Heart left ventricle (tissue), 16 donors: Measurements from ENCODE around the gene MKI67. TPM values are rescaled to one million over a fixed set of nuclear protein-coding genes. Genes with fewer than 3 reads are reported as not detected.

ENCODE experiments used
- ATAC-seq, 4 donors: fragments of 200-7000 bp; cut with Tn5 transposase; one replicate each; pipeline ENCODE4 v1.9.1; 2020 to 2022; ENCODE audit warnings: moderate library complexity in 4 of 4, mild to moderate bottlenecking in 3 of 4, moderate number of reproducible peaks in 1 of 4
- DNase-seq, 5 donors: peaks; one replicate each; pipeline ENCODE4 v3.0.0-alpha.2; 2020
- H3K27ac ChIP-seq, 12 donors: fragments of 200-600 bp; sonication (generic) in 4 of 12; one replicate each; pipeline versions ENCODE4 v1.5.0 to v1.8.0; 2016 to 2022; ENCODE audit warnings: mild to moderate bottlenecking in 2 of 12
- H3K27me3 ChIP-seq, 9 donors: fragments of 200-600 bp; sonication (generic) in 2 of 9; one replicate each; pipeline versions ENCODE4 v1.5.1 to v1.8.0; 2016 to 2022; ENCODE audit warnings: mild to moderate bottlenecking in 3 of 9
- H3K36me3 ChIP-seq, 9 donors: fragments of 200-600 bp; sonication (generic) in 2 of 9; one replicate each; pipeline versions ENCODE4 v1.5.0 to v1.8.0; 2018 to 2022; ENCODE audit warnings: mild to moderate bottlenecking in 2 of 9
- H3K4me1 ChIP-seq, 12 donors: fragments of 200-600 bp; sonication (generic) in 4 of 12; one replicate each; pipeline versions ENCODE4 v1.5.0 to v1.8.0; 2016 to 2022; ENCODE audit warnings: mild to moderate bottlenecking in 3 of 12
- H3K4me3 ChIP-seq, 12 donors: fragments of 200-600 bp; sonication (generic) in 4 of 12; one replicate each; pipeline versions ENCODE4 v1.5.0 to v1.8.0; 2017 to 2022; ENCODE audit warnings: mild to moderate bottlenecking in 9 of 12, moderate library complexity in 4 of 12
- H3K9me3 ChIP-seq, 12 donors: fragments of 200-600 bp; sonication (generic) in 4 of 12; one replicate each; pipeline versions ENCODE4 v1.5.0 to v1.8.0; 2016 to 2022; ENCODE audit warnings: mild to moderate bottlenecking in 1 of 12
- POLR2A ChIP-seq, 2 donors: fragments of 450-650 bp; IDR thresholded peaks; one replicate each; pipeline ENCODE4 v1.6.1; 2017; ENCODE audit warnings: antibody characterized with exemption in 2 of 2, mild to moderate bottlenecking in 2 of 2, moderate library complexity in 2 of 2
- WGBS, 4 donors: extraction: QIAGEN DNeasy Blood & Tissue Kit in 2 of 4; methylation state at CpG; one replicate each; pipeline versions ENCODE4 v1.1.5 to v1.1.7; 2013 to 2018; 5-methylcytosine and 5-hydroxymethylcytosine counted together
- intact Hi-C, 10 donors: fragments of 100-400 bp; cut with DNase I; formaldehyde crosslinking; loops; one replicate each; pipeline versions ENCODE4 v1.11.1 to v1.14.2; 2022
- polyA plus RNA-seq, 2 donors: library from polyadenylated mRNA; stranded (reverse); fragments of 200-250 nt; gene quantifications; one replicate each; pipeline ENCODE4 v1.2.3, GENCODE V29; 2013
- total RNA-seq, 9 donors: library from RNA; depleted of rRNA in 2 of 9; stranded (reverse); fragments of >200 nt in 2 of 9; fragmentation: NEBNext Ultra II Directional in 3 of 9; extraction: Animal tissue kit (Norgen Biotek cat#: 25700) in 3 of 9; gene quantifications; one replicate each; pipeline versions ENCODE4 v1.1.0 to v1.2.4, GENCODE V29; 2016 to 2023
- TF ChIP-seq, protein P1 (sequence below), 12 donors: fragments of 200-600 bp; sonication (generic) in 4 of 12; IDR thresholded peaks; one replicate each; pipeline versions ENCODE4 v1.5.0 to v1.8.0; 2018 to 2022; ENCODE audit warnings: antibody characterized with exemption in 12 of 12, mild to moderate bottlenecking in 5 of 12
- donor health status: ischemic (EF 13 %, LVEDD 7.1; RV severe dilation, severe dysfunction).
- donor health status: healthy with polysubstance abuse.
- donor health status: DM: no; HTN: yes; CAD: no.
- donor health status: DM: no; HTN: no; CAD: no.
- donor health status: ischemic (EF 25% LVEDD 6.9; RV normal size, moderate dysfunction).
- donor health status: ischemic (EF 25% LVEDD 5.7; RV mildly dilated, moderate dysfunction).
- donor health status: healthy.
- donor health status: DM: yes; HTN: yes; CAD: no.
- donor health status: ischemic (EF 35%, LVEDD 5.7; RV mildly dilated, moderate dysfunction).
- donor health status: nonischemic (EF 11% LVEDD 7.7; RV severe dilation, severe dysfunction).
- donor health status: DM: yes; HTN: yes; CAD: no.
- donor health status: PGD.
- donor health status: ischemic (EF 29% LVEDD 5.4; RV normal size, mild dysfunction).
- donor health status: nonischemic (EF 23%, LVEDD 6.1; RV moderate dilation, normal function).

The MKI67 gene
- total and polyA plus RNA-seq, 11 donors = 0.04 to 27.9 (median 0.52) TPM

DNA sequence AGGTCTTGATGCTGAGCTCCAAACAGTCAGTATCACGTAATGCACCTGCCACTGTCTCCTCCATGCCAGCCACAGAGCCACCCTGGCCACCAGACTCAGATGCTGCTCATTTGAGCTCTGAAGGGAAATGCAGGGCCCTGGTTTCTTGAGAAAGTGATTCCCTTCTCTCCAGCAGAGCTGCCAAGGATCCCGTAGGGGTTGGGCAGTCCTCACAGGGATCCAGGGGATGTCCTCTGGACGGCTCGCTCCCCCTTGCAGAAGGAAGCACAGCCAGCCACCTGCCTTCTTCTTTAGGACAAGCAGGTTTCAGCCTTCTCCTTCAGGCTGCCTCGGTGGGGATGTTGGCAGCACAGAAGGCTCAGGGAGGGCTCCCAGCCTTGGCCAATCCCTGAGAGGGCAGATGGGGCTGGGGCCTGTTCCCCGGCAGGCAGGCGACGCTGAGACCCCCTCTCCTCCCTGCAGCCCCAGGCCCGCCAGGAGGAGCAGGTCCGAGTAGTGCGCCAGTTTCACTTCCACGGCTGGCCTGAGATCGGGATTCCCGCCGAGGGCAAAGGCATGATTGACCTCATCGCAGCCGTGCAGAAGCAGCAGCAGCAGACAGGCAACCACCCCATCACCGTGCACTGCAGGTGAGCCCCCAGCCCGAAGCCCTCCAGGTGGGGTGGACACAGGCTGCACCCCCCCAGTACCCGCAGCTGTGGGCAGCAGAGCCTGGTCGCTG lies 48.9 kb downstream of the MKI67 start:
- Histone ChIP-seq H3K9me3 (no peaks in the 10 kb centered on the region), H3K4me3 (no peak overlapping the region), H3K36me3 (peaks cover 0 to 100% (median 83%) of the 10 kb centered on the region in 9 donors), H3K4me1 (no peaks in the 10 kb centered on the region), H3K27ac (no peak overlapping the region), H3K27me3 (no peaks in the 10 kb centered on the region)
- ATAC-seq (no peak), DNase-seq (peak in 2 of 5 donors; percentile 8 to 38)
- TF ChIP-seq, protein P1, sequence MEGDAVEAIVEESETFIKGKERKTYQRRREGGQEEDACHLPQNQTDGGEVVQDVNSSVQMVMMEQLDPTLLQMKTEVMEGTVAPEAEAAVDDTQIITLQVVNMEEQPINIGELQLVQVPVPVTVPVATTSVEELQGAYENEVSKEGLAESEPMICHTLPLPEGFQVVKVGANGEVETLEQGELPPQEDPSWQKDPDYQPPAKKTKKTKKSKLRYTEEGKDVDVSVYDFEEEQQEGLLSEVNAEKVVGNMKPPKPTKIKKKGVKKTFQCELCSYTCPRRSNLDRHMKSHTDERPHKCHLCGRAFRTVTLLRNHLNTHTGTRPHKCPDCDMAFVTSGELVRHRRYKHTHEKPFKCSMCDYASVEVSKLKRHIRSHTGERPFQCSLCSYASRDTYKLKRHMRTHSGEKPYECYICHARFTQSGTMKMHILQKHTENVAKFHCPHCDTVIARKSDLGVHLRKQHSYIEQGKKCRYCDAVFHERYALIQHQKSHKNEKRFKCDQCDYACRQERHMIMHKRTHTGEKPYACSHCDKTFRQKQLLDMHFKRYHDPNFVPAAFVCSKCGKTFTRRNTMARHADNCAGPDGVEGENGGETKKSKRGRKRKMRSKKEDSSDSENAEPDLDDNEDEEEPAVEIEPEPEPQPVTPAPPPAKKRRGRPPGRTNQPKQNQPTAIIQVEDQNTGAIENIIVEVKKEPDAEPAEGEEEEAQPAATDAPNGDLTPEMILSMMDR (IDR thresholded peaks at IDR 0.05) = no peak
- no peak for TF ChIP-seq POLR2A (IDR thresholded peaks at IDR 0.05)
- intact Hi-C loops = loop anchor here in 1 of 10 donors (5.0 kb wide), 1 partner anchor 75 kb away; no protein-coding TSS in a partner anchor
- WGBS, 4 donors = 88 to 92% (median 91%) methylated on average over 8 to 21 of the region's 21 CpGs

DNA sequence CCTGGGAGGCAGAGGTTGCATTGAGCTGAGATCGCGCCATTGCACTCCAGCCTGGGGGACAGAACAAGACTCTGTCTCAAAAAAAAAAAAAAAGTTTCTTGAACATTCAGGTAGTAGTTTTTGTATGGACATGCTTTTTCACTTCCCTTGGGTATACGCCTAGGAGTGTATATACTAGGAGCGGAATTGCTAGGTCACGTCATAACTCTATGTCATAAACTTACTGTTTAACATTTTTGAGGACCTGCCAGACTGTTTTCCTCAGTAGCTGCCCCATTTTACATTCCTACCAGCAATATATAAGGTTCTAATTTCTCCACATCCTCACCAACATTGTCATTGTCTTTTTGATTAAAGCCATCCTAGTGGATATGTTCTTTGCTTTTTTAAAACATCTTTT lies 51.6 kb downstream of the MKI67 start:
- ATAC-seq = no peak
- intact Hi-C loops = loop anchor here in 3 of 10 donors (5.0 kb wide), 2 partner anchors 37 to 167 kb away; partner anchors contain the start of gene PTPRE (in 1 of the 3)
- Histone ChIP-seq H3K9me3 (no peaks in the 10 kb centered on the region), H3K4me1 (peaks cover 0 to under 1% (median 0%) of the 10 kb centered on the region in 12 donors), H3K4me3 (no peak overlapping the region), H3K27ac (no peak overlapping the region), H3K27me3 (no peaks in the 10 kb centered on the region), H3K36me3 (peaks cover 0 to 100% (median 97%) of the 10 kb centered on the region in 9 donors)
- no peak for DNase-seq
- 89 to 97% (median 94%) methylated on average over 5 of the region's 5 CpGs for WGBS, 4 donors
- no peak for TF ChIP-seq POLR2A (IDR thresholded peaks at IDR 0.05)
- TF ChIP-seq, protein P1 (IDR thresholded peaks at IDR 0.05) = no peak

DNA sequence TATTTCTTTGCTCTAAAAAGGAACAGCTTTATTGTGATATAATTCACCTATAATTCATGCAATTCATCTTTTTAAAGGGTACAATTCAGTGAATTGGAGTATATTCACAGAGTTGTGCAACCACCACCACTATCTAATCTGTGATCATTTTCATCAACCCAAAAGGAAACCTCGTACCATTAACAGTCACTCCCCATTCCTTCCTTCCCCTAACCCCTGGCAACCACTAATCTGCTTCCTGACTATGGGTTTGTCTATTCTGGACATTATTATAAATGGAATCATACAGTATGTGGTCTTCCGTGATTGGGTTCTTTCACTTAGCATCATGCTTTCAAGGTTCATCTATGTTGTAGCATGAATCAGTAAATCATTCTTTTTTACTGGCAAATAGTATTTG lies 52.3 kb downstream of the MKI67 start:
- no peak overlapping the region for H3K27ac ChIP-seq
- peaks cover 0 to 7% (median 0%) of the 10 kb centered on the region in 12 donors for H3K4me1 ChIP-seq
- ATAC-seq = no peak
- H3K9me3 ChIP-seq = no peaks in the 10 kb centered on the region
- intact Hi-C loops = loop anchor here in 3 of 10 donors (5.0 kb wide), 2 partner anchors 37 to 167 kb away; partner anchors contain the start of gene PTPRE (in 1 of the 3)
- no peak overlapping the region for H3K4me3 ChIP-seq
- peaks cover 0 to 100% (median 91%) of the 10 kb centered on the region in 9 donors for H3K36me3 ChIP-seq
- no peaks in the 10 kb centered on the region for H3K27me3 ChIP-seq
- DNase-seq = no peak
- 61 to 73% (median 67%) methylated on average over 2 of the region's 2 CpGs for WGBS, 4 donors
- TF ChIP-seq POLR2A (IDR thresholded peaks at IDR 0.05) = no peak
- TF ChIP-seq, protein P1 (IDR thresholded peaks at IDR 0.05) = no peak

DNA sequence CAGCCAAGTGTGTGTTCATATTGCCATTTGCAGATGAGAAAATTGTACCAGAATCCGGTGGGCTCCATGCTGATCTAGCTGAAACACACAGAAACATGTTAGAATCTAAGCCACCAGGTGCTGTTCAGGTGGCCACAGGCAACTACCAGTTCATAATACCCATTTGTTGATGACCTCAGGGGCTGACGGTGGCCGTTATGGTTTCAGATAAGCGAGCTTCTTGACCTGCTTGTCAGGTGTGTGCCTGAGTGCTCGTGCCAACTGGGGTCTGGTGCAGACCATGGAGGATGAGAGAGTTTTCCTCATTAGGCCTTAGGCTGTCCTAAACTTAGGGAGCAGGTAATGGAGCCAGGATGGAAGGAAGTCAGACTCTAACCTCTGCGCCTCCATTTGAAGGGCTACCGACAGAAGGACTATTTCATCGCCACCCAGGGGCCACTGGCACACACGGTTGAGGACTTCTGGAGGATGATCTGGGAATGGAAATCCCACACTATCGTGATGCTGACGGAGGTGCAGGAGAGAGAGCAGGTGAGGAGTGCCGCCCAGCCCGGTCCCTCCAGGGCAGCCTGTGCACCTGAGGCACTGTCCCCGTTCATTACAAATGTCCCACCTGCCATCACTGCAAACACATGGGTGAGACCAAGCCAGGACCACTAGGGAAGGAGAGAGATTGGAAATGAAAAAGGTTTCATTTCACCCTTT lies 53.1 kb downstream of the MKI67 start:
- H3K4me3 ChIP-seq = no peak overlapping the region
- peaks cover 0 to 9% (median 0%) of the 10 kb centered on the region in 12 donors for H3K4me1 ChIP-seq
- TF ChIP-seq POLR2A (IDR thresholded peaks at IDR 0.05) = no peak
- TF ChIP-seq, protein P1 (IDR thresholded peaks at IDR 0.05) = no peak
- no peaks in the 10 kb centered on the region for H3K9me3 ChIP-seq
- 90 to 96% (median 92%) methylated on average over 12 to 14 of the region's 14 CpGs for WGBS, 4 donors
- H3K27me3 ChIP-seq = no peaks in the 10 kb centered on the region
- no peak for ATAC-seq
- no peak overlapping the region for H3K27ac ChIP-seq
- intact Hi-C loops = loop anchor here in 3 of 10 donors (5.0 kb wide), 2 partner anchors 36 to 166 kb away; partner anchors contain the start of gene PTPRE (in 1 of the 3)
- H3K36me3 ChIP-seq = peaks cover 0 to 100% (median 89%) of the 10 kb centered on the region in 9 donors
- DNase-seq = peak in 2 of 5 donors; percentile 7 to 16
